SK-N-SH (cell line): ENCODE measurements around the gene TTC9. TPM values are rescaled to one million over a fixed set of nuclear protein-coding genes. Genes with fewer than 3 reads are reported as not detected.

Experiments used
- CTCF ChIA-PET: fragments of 300-600, 350-600 bp; formaldehyde crosslinking; extraction: SDS; loops from one replicate; lab custom pipeline; 2021; lab: Yijun Ruan, JAX
- POLR2A ChIA-PET: fragments of 350-600 bp; sonication (Branson Sonifier 250); formaldehyde crosslinking; extraction: SDS; loops from one replicate; lab custom pipeline; 2020; ENCODE audit warnings: antibody characterized with exemption, inconsistent platforms; lab: Yijun Ruan, JAX
- DNase-seq: peaks from one replicate; pipeline ENCODE4 v3.0.0; 2012
- H2AFZ ChIP-seq: fragments of 200-600 bp; sonication (generic); 2 replicates; pipeline ENCODE4 v1.8.1; 2016; ENCODE audit warnings: antibody characterized with exemption, mild to moderate bottlenecking, low read depth
- H3F3A ChIP-seq: fragments of 200-600 bp; sonication (generic); replicated peaks from 2 replicates; pipeline ENCODE3; 2016; ENCODE audit warnings: antibody characterized with exemption, mild to moderate bottlenecking; ENCODE audit not compliant: insufficient read depth
- H3K27ac ChIP-seq, 2 experiments: fragments of 200-500 bp in 1 of 2; fragments of 200-600 bp in 1 of 2; sonication (Bioruptor generic) in 1 of 2; sonication (generic), shearing (Covaris generic) in 1 of 2; 2 replicates each; pipeline versions ENCODE4 v1.5.1 to v1.6.1; 2014 to 2016; ENCODE audit warnings: low read depth in 2 of 2, inconsistent platforms in 1 of 2, low read length in 1 of 2, mild to moderate bottlenecking in 1 of 2, mixed read lengths in 1 of 2
- H3K27me3 ChIP-seq: fragments of 200-600 bp; sonication (generic), shearing (Covaris generic); 2 replicates; pipeline ENCODE4 v1.6.1; 2016; ENCODE audit warnings: mixed run types; ENCODE audit not compliant: insufficient read depth
- H3K36me3 ChIP-seq, 2 experiments: fragments of 200-500 bp in 1 of 2; fragments of 200-600 bp in 1 of 2; sonication (Bioruptor generic) in 1 of 2; sonication (generic) in 1 of 2; replicated peaks in 1 of 2; 2 replicates each; pipeline versions ENCODE3 to v1.5.1; 2014 to 2016; ENCODE audit warnings: low read length in 1 of 2, mild to moderate bottlenecking in 1 of 2; ENCODE audit not compliant: insufficient read depth in 2 of 2, control insufficient read depth in 1 of 2
- H3K4me1 ChIP-seq, 2 experiments: fragments of 200-500 bp in 1 of 2; fragments of 200-600 bp in 1 of 2; sonication (Bioruptor generic) in 1 of 2; sonication (generic), shearing (Covaris generic) in 1 of 2; 2 replicates each; pipeline versions ENCODE4 v1.5.1 to v1.6.1; 2014 to 2016; ENCODE audit warnings: low read depth in 1 of 2, low read length in 1 of 2, mixed run types in 1 of 2; ENCODE audit not compliant: insufficient read depth in 2 of 2, control insufficient read depth in 1 of 2
- H3K4me2 ChIP-seq: fragments of 200-600 bp; sonication (generic), shearing (Covaris generic); 2 replicates; pipeline ENCODE4 v1.6.1; 2017; ENCODE audit warnings: mixed run types
- H3K4me3 ChIP-seq, 2 experiments: fragments of 200-500 bp in 1 of 2; fragments of 200-600 bp in 1 of 2; sonication (Bioruptor generic) in 1 of 2; sonication (generic), shearing (Covaris generic) in 1 of 2; 2 replicates each; pipeline versions ENCODE4 v1.5.1 to v1.8.1; 2014 to 2016; ENCODE audit warnings: low read depth in 2 of 2, inconsistent platforms in 1 of 2, low read length in 1 of 2, mild to moderate bottlenecking in 1 of 2, mixed read lengths in 1 of 2, moderate library complexity in 1 of 2
- H3K79me2 ChIP-seq: fragments of 200-600 bp; sonication (generic); 2 replicates; pipeline ENCODE4 v1.8.1; 2017; ENCODE audit warnings: mild to moderate bottlenecking; ENCODE audit not compliant: insufficient read depth
- H3K9ac ChIP-seq: fragments of 200-600 bp; sonication (generic); 2 replicates; pipeline ENCODE4 v1.6.1; 2017; ENCODE audit warnings: mixed run types
- H3K9me2 ChIP-seq: fragments of 200-600 bp; sonication (generic); 2 replicates; pipeline ENCODE4 v1.6.1; 2017; ENCODE audit warnings: mixed run types
- H3K9me3 ChIP-seq: fragments of 200-600 bp; sonication (generic); 2 replicates; pipeline ENCODE4 v1.6.1; 2017; ENCODE audit warnings: mixed run types, mild to moderate bottlenecking, moderate library complexity
- H4K20me1 ChIP-seq: fragments of 200-600 bp; sonication (generic); 2 replicates; pipeline ENCODE4 v1.6.1; 2017; ENCODE audit warnings: mild to moderate bottlenecking, mixed run types; ENCODE audit not compliant: insufficient read depth
- CTCF ChIP-seq: fragments of 200-600 bp; sonication (generic); IDR thresholded peaks from 2 replicates; pipeline ENCODE4 v1.6.1; 2017; ENCODE audit warnings: antibody characterized with exemption, mild to moderate bottlenecking, moderate library complexity
- JUND ChIP-seq: IDR thresholded peaks from 2 replicates; pipeline ENCODE4 v1.4.0; 2012
- MXI1 ChIP-seq: IDR thresholded peaks from 2 replicates; pipeline ENCODE4 v1.6.1; 2012; ENCODE audit warnings: mild to moderate bottlenecking, low read depth, low read length, improper control_type of control experiment
- NRF1 ChIP-seq: IDR thresholded peaks from 2 replicates; pipeline ENCODE4 v1.6.1; 2012; ENCODE audit warnings: low read depth, mild to moderate bottlenecking, low read length
- PBX3 ChIP-seq: IDR thresholded peaks from 2 replicates; pipeline ENCODE4; 2012
- POLR2AphosphoS5 ChIP-seq: IDR thresholded peaks from 2 replicates; pipeline ENCODE4 v1.6.1; 2012; ENCODE audit warnings: low read depth, low read length
- RCOR1 ChIP-seq: fragments of 150-350 bp; IDR thresholded peaks from 2 replicates; pipeline ENCODE4 v1.6.1; 2017; ENCODE audit warnings: antibody characterized with exemption, low read length
- REST ChIP-seq: IDR thresholded peaks from 2 replicates; pipeline ENCODE4 v1.6.1; 2012; ENCODE audit warnings: mild to moderate bottlenecking, low read depth, low read length, moderate library complexity
- RFX5 ChIP-seq: IDR thresholded peaks from 2 replicates; pipeline ENCODE4 v1.6.1; 2012; ENCODE audit warnings: mild to moderate bottlenecking, improper control_type of control experiment, low read length
- SIN3A ChIP-seq: IDR thresholded peaks from 2 replicates; pipeline ENCODE4 v1.6.1; 2012; ENCODE audit warnings: low read depth, mild to moderate bottlenecking, low read length, moderate library complexity, borderline replicate concordance
- TAF1 ChIP-seq: IDR thresholded peaks from 2 replicates; pipeline ENCODE4 v1.6.1; 2012; ENCODE audit warnings: low read depth, mild to moderate bottlenecking, low read length, moderate library complexity, borderline replicate concordance
- ZBTB33 ChIP-seq: IDR thresholded peaks from 2 replicates; pipeline ENCODE4 v1.4.0; 2012; ENCODE audit warnings: low read depth, borderline replicate concordance
- WGBS: methylation state at CpG from one replicate; pipeline ENCODE4 v1.1.6; 2017; ENCODE audit warnings: low lambda C conversion rate; 5-methylcytosine and 5-hydroxymethylcytosine counted together
- polyA plus RNA-seq, 3 experiments: library from polyadenylated mRNA; depleted of rRNA; stranded (reverse); fragments of >200 nt; gene quantifications; 2 replicates each; pipeline ENCODE4 v1.2.3, GENCODE V29; 2012

TTC9 gene
- polyA plus RNA-seq, 1 of the 3 experiments (the other 2 are of a cell fraction), result 0.33 TPM

GRCh38 chr14:70723276-70723675 is 81.6 kb downstream of the TTC9 start (continued):
- no peak for TF ChIP-seq REST
- TF ChIP-seq RCOR1, result no peak
- no peak for TF ChIP-seq RFX5
- TF ChIP-seq NRF1, result no peak

- no peak for DNase-seq
- 77% methylated on average over 3 of the region's 3 CpGs for whole genome bisulfite sequencing
- Histone ChIP-seq H3K4me3 (no peak overlapping the region), H2AFZ (no peak overlapping the region), H3K4me2 (no peak overlapping the region), H3F3A (no peaks in the 10 kb centered on the region), H3K9me2 (no peaks in the 10 kb centered on the region), H3K36me3 (peaks cover 0 to 7% of the 10 kb centered on the region in 2 experiments), H3K9me3 (no peaks in the 10 kb centered on the region), H3K27ac (no peak overlapping the region), H3K4me1 (no peaks in the 10 kb centered on the region), H3K79me2 (no peaks in the 10 kb centered on the region), H4K20me1 (no peaks in the 10 kb centered on the region), H3K27me3 (no peaks in the 10 kb centered on the region), H3K9ac (no peak overlapping the region)
- ChIA-PET POLR2A (no interaction called here), CTCF (interaction anchor here (0.9 to 1.0 kb wide), 2 partner anchors 11 to 95 kb away, joined by 3 to 4 read pairs; no protein-coding TSS in a partner anchor)
- TF ChIP-seq MXI1, result no peak
- no peak for TF ChIP-seq PBX3
- no peak for TF ChIP-seq JUND
- no peak for TF ChIP-seq SIN3A
- no peak for TF ChIP-seq TAF1
- no peak for TF ChIP-seq NRF1
- TF ChIP-seq CTCF, result no peak
- no peak for TF ChIP-seq ZBTB33
- TF ChIP-seq POLR2AphosphoS5, result no peak
Observed at GRCh38 chr14:70724110-70724509, 82.4 kb downstream of the TTC9 start.
